Mucosa of descending colon (tissue), 3 donors: ENCODE data around the gene AADAT. TPM values are rescaled to one million over a fixed set of nuclear protein-coding genes. Genes with fewer than 3 reads are reported as not detected.

Experiments
- ATAC-seq: fragments of 200-7000 bp; cut with Tn5 transposase; one replicate; pipeline ENCODE4 v1.9.1; 2020; ENCODE audit warnings: mild to moderate bottlenecking, moderate library complexity
- DNase-seq, 3 donors: peaks; one replicate each; pipeline ENCODE4 v3.0.0-alpha.2; 2020
- H3K36me3 ChIP-seq: fragments of 200-600 bp; one replicate; pipeline ENCODE4 v1.8.0; 2021; ENCODE audit warnings: low read depth, mild to moderate bottlenecking
- H3K4me1 ChIP-seq: fragments of 200-600 bp; one replicate; pipeline ENCODE4 v1.8.0; 2021; ENCODE audit warnings: low read depth, mild to moderate bottlenecking
- H3K4me3 ChIP-seq: fragments of 200-600 bp; one replicate; pipeline ENCODE4 v1.8.0; 2021; ENCODE audit warnings: mild to moderate bottlenecking
- H3K9me3 ChIP-seq: fragments of 200-600 bp; one replicate; pipeline ENCODE4 v1.8.0; 2021; ENCODE audit warnings: mild to moderate bottlenecking
- intact Hi-C, 2 donors: fragments of 100-400 bp; cut with DNase I in 1 of 2; cut with micrococcal nuclease in 1 of 2; formaldehyde crosslinking; loops; one replicate each; pipeline versions ENCODE4 v1.11.0 to v1.11.1; 2022; cut with DNase I, micrococcal nuclease
- total RNA-seq, 3 donors: library from RNA; stranded (reverse); fragmentation: NEBNext Ultra II Directional in 2 of 3; extraction: Animal tissue kit (Norgen Biotek cat#: 25700) in 2 of 3; gene quantifications; one replicate each; pipeline versions ENCODE4 v1.2.1 to v1.2.4, GENCODE V29; 2021 to 2023
- TF ChIP-seq, protein P1 (sequence below): fragments of 200-600 bp; IDR thresholded peaks from one replicate; pipeline ENCODE4 v1.8.0; 2022; ENCODE audit warnings: antibody characterized with exemption, mild to moderate bottlenecking
- donor health status: DM: no; HTN: no; CAD: no; lungs with moderate emphysema.
- donor health status: DM: no; HTN: no; CAD: no.
- donor health status: DM: no; HTN: yes; CAD: no.

The AADAT gene
- total RNA-seq, 3 donors from 2014 or later = 3.2 to 5.5 (median 4.9) TPM

DNA sequence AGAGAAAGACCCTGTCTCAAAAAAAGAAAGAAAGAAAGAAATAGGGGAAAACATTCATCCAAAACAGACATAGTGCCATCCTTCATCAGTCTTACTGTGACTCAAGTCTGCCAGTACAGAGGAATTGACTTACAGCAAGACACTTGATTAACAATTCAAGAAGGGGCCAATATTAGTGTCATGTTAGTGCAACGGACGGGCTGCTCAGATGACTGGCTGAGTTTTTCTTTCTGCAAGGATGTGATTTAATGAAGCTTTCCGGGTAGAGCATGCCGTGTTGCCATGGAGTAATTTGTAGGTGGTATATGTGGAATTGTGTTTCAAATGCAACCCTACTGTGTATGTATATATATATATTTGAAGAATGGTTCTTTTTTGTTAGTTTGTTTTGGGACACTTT lies 51.0 kb downstream of the AADAT start:
- Histone ChIP-seq H3K36me3 (no peaks in the 10 kb centered on the region), H3K4me3 (no peak overlapping the region), H3K9me3 (no peaks in the 10 kb centered on the region), H3K4me1 (no peaks in the 10 kb centered on the region)
- intact Hi-C loops = no loop called here
- no peak for DNase-seq
- no peak for ATAC-seq
- TF ChIP-seq, protein P1, sequence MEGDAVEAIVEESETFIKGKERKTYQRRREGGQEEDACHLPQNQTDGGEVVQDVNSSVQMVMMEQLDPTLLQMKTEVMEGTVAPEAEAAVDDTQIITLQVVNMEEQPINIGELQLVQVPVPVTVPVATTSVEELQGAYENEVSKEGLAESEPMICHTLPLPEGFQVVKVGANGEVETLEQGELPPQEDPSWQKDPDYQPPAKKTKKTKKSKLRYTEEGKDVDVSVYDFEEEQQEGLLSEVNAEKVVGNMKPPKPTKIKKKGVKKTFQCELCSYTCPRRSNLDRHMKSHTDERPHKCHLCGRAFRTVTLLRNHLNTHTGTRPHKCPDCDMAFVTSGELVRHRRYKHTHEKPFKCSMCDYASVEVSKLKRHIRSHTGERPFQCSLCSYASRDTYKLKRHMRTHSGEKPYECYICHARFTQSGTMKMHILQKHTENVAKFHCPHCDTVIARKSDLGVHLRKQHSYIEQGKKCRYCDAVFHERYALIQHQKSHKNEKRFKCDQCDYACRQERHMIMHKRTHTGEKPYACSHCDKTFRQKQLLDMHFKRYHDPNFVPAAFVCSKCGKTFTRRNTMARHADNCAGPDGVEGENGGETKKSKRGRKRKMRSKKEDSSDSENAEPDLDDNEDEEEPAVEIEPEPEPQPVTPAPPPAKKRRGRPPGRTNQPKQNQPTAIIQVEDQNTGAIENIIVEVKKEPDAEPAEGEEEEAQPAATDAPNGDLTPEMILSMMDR = no peak

DNA sequence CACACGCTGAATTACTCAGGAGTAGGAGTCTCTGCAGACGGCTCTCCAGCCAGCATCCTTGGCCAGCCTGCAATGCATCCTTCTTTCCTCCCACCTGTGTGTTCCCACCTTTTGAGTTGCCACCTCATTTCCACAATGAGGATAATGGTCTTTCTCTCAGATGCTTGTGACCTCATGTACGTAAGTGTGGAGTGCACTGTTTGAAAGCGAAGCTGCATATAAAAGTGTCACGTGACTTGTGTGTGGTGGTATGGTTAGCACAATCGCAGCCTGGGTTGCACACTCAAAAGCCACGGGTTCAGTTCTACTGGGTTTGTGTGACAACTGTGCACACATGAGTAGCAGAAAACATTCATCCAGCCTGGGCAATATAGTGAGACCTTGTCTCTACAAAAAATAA lies 51.5 kb downstream of the AADAT start:
- Histone ChIP-seq H3K36me3 (no peaks in the 10 kb centered on the region), H3K4me3 (no peak overlapping the region), H3K9me3 (no peaks in the 10 kb centered on the region), H3K4me1 (no peaks in the 10 kb centered on the region)
- no peak for ATAC-seq
- intact Hi-C loops = no loop called here
- TF ChIP-seq, protein P1 = no peak
- DNase-seq = no peak

DNA sequence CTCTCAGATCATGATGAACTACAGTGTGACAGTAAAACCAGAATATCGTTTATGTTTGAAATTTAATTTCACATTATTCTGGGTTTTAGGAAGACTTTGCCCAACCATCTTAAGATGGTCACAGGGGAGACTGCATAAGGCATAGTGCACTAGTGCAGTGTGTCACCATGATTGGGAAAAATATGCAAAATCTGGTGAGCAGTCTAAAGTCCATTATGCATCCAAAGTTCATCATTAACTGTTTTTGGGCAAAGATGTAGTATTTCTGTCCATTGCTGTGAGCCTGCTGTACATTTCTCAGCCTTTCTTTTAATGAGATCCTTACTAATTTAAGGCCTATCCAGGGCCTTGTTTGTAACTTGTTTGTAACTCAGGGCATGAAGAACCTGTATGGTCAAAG lies 52.3 kb downstream of the AADAT start:
- ATAC-seq = no peak
- no peak for DNase-seq

DNA sequence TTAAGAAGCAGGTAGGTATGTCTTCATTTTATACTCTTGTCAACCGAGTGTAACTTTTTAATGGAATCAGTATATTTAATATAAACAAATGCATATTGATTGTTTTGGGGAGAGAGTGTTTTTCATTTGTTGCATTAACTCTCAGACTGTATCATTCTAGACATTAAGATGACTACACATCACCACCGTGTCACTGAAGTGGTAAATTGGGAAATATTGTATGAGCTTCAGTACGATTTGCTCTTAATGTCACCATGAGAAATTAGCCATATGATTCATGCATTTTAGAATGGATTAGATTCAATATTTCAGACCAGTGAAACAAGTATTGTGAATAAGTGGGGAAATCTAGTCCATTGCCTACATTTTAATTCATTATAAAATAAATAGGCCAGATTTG lies 53.9 kb downstream of the AADAT start:
- Histone ChIP-seq H3K4me3 (no peak overlapping the region), H3K9me3 (no peaks in the 10 kb centered on the region), H3K36me3 (no peaks in the 10 kb centered on the region), H3K4me1 (no peaks in the 10 kb centered on the region)
- TF ChIP-seq, protein P1 = no peak
- ATAC-seq = no peak
- DNase-seq = no peak
- intact Hi-C loops = no loop called here

More for the DNA sequence above, 52.3 kb downstream of the AADAT start:
- TF ChIP-seq, protein P1 = no peak
- no peaks in the 10 kb centered on the region for H3K9me3 ChIP-seq
- H3K36me3 ChIP-seq = no peaks in the 10 kb centered on the region
- no peaks in the 10 kb centered on the region for H3K4me1 ChIP-seq
- no peak overlapping the region for H3K4me3 ChIP-seq
- intact Hi-C loops = no loop called here

DNA sequence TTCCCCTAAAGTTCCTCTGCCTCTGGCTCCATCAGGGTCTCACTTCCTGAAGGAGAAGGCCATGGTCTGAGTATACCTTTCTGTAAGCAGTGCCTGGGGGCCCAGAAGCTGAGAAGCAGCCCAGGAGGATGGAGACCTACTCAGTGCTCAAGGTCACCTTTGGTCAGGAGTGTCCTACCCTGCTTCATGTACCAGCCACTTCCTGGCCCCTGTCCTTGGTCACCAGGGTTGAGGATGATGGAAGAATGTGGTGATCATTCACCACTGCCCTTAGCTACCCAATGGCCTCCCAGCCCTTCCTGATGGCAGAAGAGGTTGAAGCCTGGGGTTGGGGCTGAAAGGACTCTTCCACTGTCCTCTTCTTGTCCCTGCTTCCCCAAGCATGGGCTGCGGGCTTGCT lies 54.5 kb downstream of the AADAT start:
- intact Hi-C loops = no loop called here
- Histone ChIP-seq H3K4me3 (no peak overlapping the region), H3K4me1 (no peaks in the 10 kb centered on the region), H3K36me3 (no peaks in the 10 kb centered on the region), H3K9me3 (no peaks in the 10 kb centered on the region)
- DNase-seq (no peak), ATAC-seq (no peak)
- TF ChIP-seq, protein P1 = no peak

DNA sequence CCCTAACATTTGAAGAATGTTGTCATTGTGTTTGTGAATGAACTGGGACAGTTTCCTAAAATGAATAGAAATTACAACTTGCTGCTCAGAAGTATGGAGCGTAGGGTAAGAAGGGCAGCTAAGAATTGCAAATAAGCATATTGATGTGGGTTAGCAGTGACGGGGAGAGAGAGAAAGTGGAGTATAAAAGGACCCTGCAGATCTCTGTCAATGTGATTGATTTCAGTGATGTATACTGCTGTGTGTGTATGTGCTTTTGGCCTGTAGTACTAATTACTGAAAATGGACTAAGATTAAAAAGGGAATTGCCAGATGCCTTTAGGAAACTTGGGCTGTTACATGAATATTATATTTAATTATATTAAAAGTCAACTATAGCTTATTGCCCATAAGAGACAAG lies 55.8 kb downstream of the AADAT start:
- no peaks in the 10 kb centered on the region for H3K4me1 ChIP-seq
- intact Hi-C loops = no loop called here

More for the DNA sequence above, 55.8 kb downstream of the AADAT start:
- H3K9me3 ChIP-seq = no peaks in the 10 kb centered on the region
- H3K4me3 ChIP-seq = no peak overlapping the region
- TF ChIP-seq, protein P1 = no peak
- ATAC-seq (no peak), DNase-seq (no peak)
- H3K36me3 ChIP-seq = no peaks in the 10 kb centered on the region
